NCI-H187 treated with DMSO at 0.1 percent for 48 hours (cell line): Measurements from ENCODE around the gene SHROOM3.

Experiments
- DNase-seq: peaks from one replicate; lab custom pipeline; 2025; lab: John Stamatoyannopoulos, UW

SHROOM3 gene

GRCh38 chr4:76822303-76822702 is 387.3 kb downstream of the SHROOM3 start:
- DNase-seq = no peak

- DNase-seq = no peak
These were observed 388.5 kb downstream of the SHROOM3 start for GRCh38 chr4:76823495-76823894.

GRCh38 chr4:76830612-76830963 is 395.6 kb downstream of the SHROOM3 start:
- no peak for DNase-seq

GRCh38 chr4:76830964-76831703 is 396.1 kb downstream of the SHROOM3 start:
- DNase-seq = no peak

GRCh38 chr4:76831711-76832373 is 396.8 kb downstream of the SHROOM3 start:
- no peak for DNase-seq
